Heart right ventricle (tissue), 16 donors: ENCODE data around the gene MAOA. TPM values are rescaled to one million over a fixed set of nuclear protein-coding genes. Genes with fewer than 3 reads are reported as not detected.

Experiments used
- ATAC-seq, 8 donors: fragments of 200-7000 bp; cut with Tn5 transposase; one replicate each; pipeline ENCODE4 v1.9.1; 2020; ENCODE audit warnings: mild to moderate bottlenecking in 8 of 8, moderate library complexity in 8 of 8, moderate number of reproducible peaks in 1 of 8
- DNase-seq, 2 donors: peaks; one replicate each; pipeline ENCODE4 v3.0.0-alpha.2; 2020
- H3K27ac ChIP-seq, 10 donors: fragments of 200-600 bp; sonication (generic) in 2 of 10; one replicate each; pipeline versions ENCODE4 v1.5.0 to v1.8.0; 2020 to 2022; ENCODE audit warnings: mild to moderate bottlenecking in 3 of 10
- H3K27me3 ChIP-seq, 7 donors: fragments of 200-600 bp; one replicate each; pipeline ENCODE4 v1.8.0; 2021 to 2022; ENCODE audit warnings: mild to moderate bottlenecking in 2 of 7
- H3K36me3 ChIP-seq, 9 donors: fragments of 200-600 bp; sonication (generic) in 1 of 9; one replicate each; pipeline versions ENCODE4 v1.5.0 to v1.8.0; 2020 to 2022; ENCODE audit warnings: mild to moderate bottlenecking in 2 of 9
- H3K4me1 ChIP-seq, 9 donors: fragments of 200-600 bp; sonication (generic) in 1 of 9; one replicate each; pipeline versions ENCODE4 v1.5.0 to v1.8.0; 2020 to 2022; ENCODE audit warnings: mild to moderate bottlenecking in 4 of 9
- H3K4me3 ChIP-seq, 10 donors: fragments of 200-600 bp; sonication (generic) in 2 of 10; one replicate each; pipeline versions ENCODE4 v1.5.0 to v1.8.0; 2020 to 2022; ENCODE audit warnings: mild to moderate bottlenecking in 7 of 10, moderate library complexity in 2 of 10
- H3K9me3 ChIP-seq, 11 donors: fragments of 200-600 bp in 10 of 11; sonication (generic) in 2 of 11; one replicate each; pipeline versions ENCODE4 v1.5.0 to v1.8.0; 2013 to 2022; ENCODE audit warnings: mild to moderate bottlenecking in 2 of 11, control low read depth in 1 of 11, moderate library complexity in 1 of 11
- CTCF ChIP-seq, 9 donors: fragments of 200-600 bp; sonication (generic) in 2 of 9; IDR thresholded peaks; one replicate each; pipeline versions ENCODE4 v1.5.0 to v1.8.0; 2021 to 2022; ENCODE audit warnings: antibody characterized with exemption in 9 of 9, mild to moderate bottlenecking in 5 of 9, moderate library complexity in 1 of 9
- WGBS, 2 donors: extraction: QIAGEN DNeasy Blood & Tissue Kit; methylation state at CpG; one replicate each; pipeline ENCODE4 v1.1.7; 2013; ENCODE audit warnings: inconsistent platforms in 1 of 2; 5-methylcytosine and 5-hydroxymethylcytosine counted together
- intact Hi-C, 10 donors: fragments of 100-400 bp; cut with DNase I; formaldehyde crosslinking; loops; one replicate each; pipeline versions ENCODE4 v1.11.1 to v1.14.2; 2022
- polyA plus RNA-seq, 2 donors: library from polyadenylated mRNA; stranded (reverse); fragments of 200-250 nt; gene quantifications; one replicate each; pipeline ENCODE4 v1.2.3, GENCODE V29; 2013
- total RNA-seq, 10 donors: library from RNA; stranded (reverse); fragmentation: NEBNext Ultra II Directional in 3 of 10; extraction: Animal tissue kit (Norgen Biotek cat#: 25700) in 3 of 10; gene quantifications; one replicate each; pipeline versions ENCODE4 v1.2.1 to v1.2.4, GENCODE V29; 2021 to 2023
- donor health status: Arrhythmogenic right ventricular cardiomyopathy.
- donor health status: ischemic (EF 13 %, LVEDD 7.1; RV severe dilation, severe dysfunction).
- donor health status: healthy with polysubstance abuse.
- donor health status: DM: no; HTN: yes; CAD: no.
- donor health status: DM: no; HTN: no; CAD: no.
- donor health status: ischemic (EF 25% LVEDD 6.9; RV normal size, moderate dysfunction).
- donor health status: ischemic (EF 25% LVEDD 5.7; RV mildly dilated, moderate dysfunction).
- donor health status: healthy.
- donor health status: DM: yes; HTN: yes; CAD: no.
- donor health status: Ischemic cardiomyopathy.
- donor health status: ischemic (EF 35%, LVEDD 5.7; RV mildly dilated, moderate dysfunction).
- donor health status: nonischemic (EF 11% LVEDD 7.7; RV severe dilation, severe dysfunction).
- donor health status: DM: yes; HTN: yes; CAD: no.
- donor health status: PGD.
- donor health status: ischemic (EF 29% LVEDD 5.4; RV normal size, mild dysfunction).
- donor health status: nonischemic (EF 23%, LVEDD 6.1; RV moderate dilation, normal function).

Gene MAOA
- total and polyA plus RNA-seq, 12 donors = 25.7 to 152 (median 87.8) TPM

- WGBS, 2 donors = 83 to 88% methylated on average over 1 of the region's 1 CpG
- no peak for DNase-seq
- TF ChIP-seq CTCF (IDR thresholded peaks at IDR 0.05) = no peak
- Histone ChIP-seq H3K4me1 (no peaks in the 10 kb centered on the region), H3K27me3 (peaks cover 0 to 24% (median 0%) of the 10 kb centered on the region in 7 donors), H3K36me3 (peaks cover 0 to 17% (median 0%) of the 10 kb centered on the region in 9 donors), H3K9me3 (no peaks in the 10 kb centered on the region), H3K4me3 (no peak overlapping the region), H3K27ac (no peak overlapping the region)
- ATAC-seq = no peak
- intact Hi-C loops = no loop called here
Observed at GRCh38 chrX:43734444-43734843, 78.3 kb downstream of the MAOA start.

GRCh38 chrX:43735534-43735933 is 79.4 kb downstream of the MAOA start:
- WGBS, 2 donors = 81 to 84% methylated on average over 6 of the region's 6 CpGs
- Histone ChIP-seq H3K36me3 (peaks cover 0 to 17% (median 0%) of the 10 kb centered on the region in 9 donors), H3K4me3 (no peak overlapping the region), H3K9me3 (no peaks in the 10 kb centered on the region), H3K27me3 (peaks cover 0 to 35% (median 0%) of the 10 kb centered on the region in 7 donors), H3K27ac (no peak overlapping the region), H3K4me1 (no peaks in the 10 kb centered on the region)
- TF ChIP-seq CTCF (IDR thresholded peaks at IDR 0.05) = no peak
- DNase-seq = no peak
- intact Hi-C loops = no loop called here
- ATAC-seq = no peak

GRCh38 chrX:43735957-43736356 is 79.9 kb downstream of the MAOA start:
- H3K4me1 ChIP-seq = peaks cover 0 to 3% (median 0%) of the 10 kb centered on the region in 9 donors
- TF ChIP-seq CTCF (IDR thresholded peaks at IDR 0.05) = no peak
- intact Hi-C loops = no loop called here
- peaks cover 0 to 17% (median 0%) of the 10 kb centered on the region in 9 donors for H3K36me3 ChIP-seq
- 79 to 82% methylated on average over 3 of the region's 3 CpGs for WGBS, 2 donors
- DNase-seq (no peak), ATAC-seq (no peak)
- no peak overlapping the region for H3K4me3 ChIP-seq
- H3K27ac ChIP-seq = no peak overlapping the region
- H3K27me3 ChIP-seq = peaks cover 0 to 36% (median 0%) of the 10 kb centered on the region in 7 donors
- H3K9me3 ChIP-seq = no peaks in the 10 kb centered on the region

- H3K9me3 ChIP-seq = no peaks in the 10 kb centered on the region
- intact Hi-C loops = loop anchor here in 9 of 10 donors (5.0 to 10.0 kb wide), 3 partner anchors 35 to 87 kb away; partner anchors contain the start of gene MAOA (in 9 of the 9)
- 35 to 55% methylated on average over 7 of the region's 7 CpGs for WGBS, 2 donors
- H3K27ac ChIP-seq = peak overlapping the region in 5 of 10 donors; percentile 10 to 47 (median 37)
- peaks cover 0 to 26% (median 11%) of the 10 kb centered on the region in 9 donors for H3K4me1 ChIP-seq
- H3K4me3 ChIP-seq = no peak overlapping the region
- DNase-seq (peak in 1 of 2 donors; percentile 24), ATAC-seq (peak; percentile 67 to 94 (median 87))
- H3K27me3 ChIP-seq = peaks cover 0 to 46% (median 0%) of the 10 kb centered on the region in 7 donors
- H3K36me3 ChIP-seq = no peaks in the 10 kb centered on the region
- TF ChIP-seq CTCF (IDR thresholded peaks at IDR 0.05) = no peak
Observed at GRCh38 chrX:43741843-43742573, 85.9 kb downstream of the MAOA start.
